NK-92 (cell line): ENCODE results near the gene RTP1.
"Not testable (repeated sequence)": the region's sequence is repeated elsewhere in the genome, so short reads cannot be mapped to it uniquely, and the experiment has no call there.

Experiments used
- DNase-seq: peaks from one replicate; lab custom pipeline; 2025; ENCODE audit not compliant: unreplicated experiment; lab: John Stamatoyannopoulos, UW

Gene RTP1

GRCh38 chr3:187197335-187197649 is at the start of gene RTP1:
TSS of gene RTP1 (plus strand) at chr3:187197486. CDS start at chr3:187197516, 30 bp downstream.
- DNase-seq = no peak

- DNase-seq = no peak
Measured at GRCh38 chr3:187150186-187150585, 47.1 kb upstream of the RTP1 start.

- no peak for DNase-seq
Measured at GRCh38 chr3:187150599-187150998, 46.7 kb upstream of the RTP1 start.

- no peak for DNase-seq
Measured at GRCh38 chr3:187161556-187161955, 35.7 kb upstream of the RTP1 start.

- DNase-seq = no peak
Measured at GRCh38 chr3:187162265-187162953, 34.9 kb upstream of the RTP1 start.

GRCh38 chr3:187165144-187165543 is 32.1 kb upstream of the RTP1 start:
- no peak for DNase-seq

- no peak for DNase-seq
Measured at GRCh38 chr3:187166750-187167149, 30.5 kb upstream of the RTP1 start.

- DNase-seq = no peak
Measured at GRCh38 chr3:187167777-187168176, 29.5 kb upstream of the RTP1 start.

GRCh38 chr3:187169231-187169960 is 27.9 kb upstream of the RTP1 start:
- DNase-seq = no peak

GRCh38 chr3:187170911-187171310 is 26.4 kb upstream of the RTP1 start:
- not testable (repeated sequence) for DNase-seq

GRCh38 chr3:187172929-187173328 is 24.4 kb upstream of the RTP1 start:
- DNase-seq = no peak

GRCh38 chr3:187181454-187182170 is 15.7 kb upstream of the RTP1 start:
- DNase-seq = no peak

GRCh38 chr3:187183210-187183862 is 13.9 kb upstream of the RTP1 start:
- no peak for DNase-seq

GRCh38 chr3:187183903-187184302 is 13.4 kb upstream of the RTP1 start:
- no peak for DNase-seq

GRCh38 chr3:187185759-187186158 is 11.5 kb upstream of the RTP1 start:
- no peak for DNase-seq

- no peak for DNase-seq
Measured at GRCh38 chr3:187186375-187186774, 10.9 kb upstream of the RTP1 start.

GRCh38 chr3:187186801-187187421 is 10.4 kb upstream of the RTP1 start:
- no peak for DNase-seq

- DNase-seq = no peak
Measured at GRCh38 chr3:187188931-187189330, 8.4 kb upstream of the RTP1 start.

GRCh38 chr3:187191271-187191670 is 6.0 kb upstream of the RTP1 start:
- DNase-seq = no peak

GRCh38 chr3:187193181-187193580 is 4.1 kb upstream of the RTP1 start:
- DNase-seq = no peak
